SK-N-SH (cell line): ENCODE results near the gene AHNAK2. TPM values are rescaled to one million over a fixed set of nuclear protein-coding genes. Genes with fewer than 3 reads are reported as not detected.

Source experiments
- CTCF ChIA-PET: fragments of 300-600, 350-600 bp; formaldehyde crosslinking; extraction: SDS; loops from one replicate; lab custom pipeline; 2021; lab: Yijun Ruan, JAX
- POLR2A ChIA-PET: fragments of 350-600 bp; sonication (Branson Sonifier 250); formaldehyde crosslinking; extraction: SDS; loops from one replicate; lab custom pipeline; 2020; ENCODE audit warnings: antibody characterized with exemption, inconsistent platforms; lab: Yijun Ruan, JAX
- DNase-seq: peaks from one replicate; pipeline ENCODE4 v3.0.0; 2012
- H2AFZ ChIP-seq: fragments of 200-600 bp; sonication (generic); 2 replicates; pipeline ENCODE4 v1.8.1; 2016; ENCODE audit warnings: antibody characterized with exemption, mild to moderate bottlenecking, low read depth
- H3F3A ChIP-seq: fragments of 200-600 bp; sonication (generic); replicated peaks from 2 replicates; pipeline ENCODE3; 2016; ENCODE audit warnings: antibody characterized with exemption, mild to moderate bottlenecking; ENCODE audit not compliant: insufficient read depth
- H3K27ac ChIP-seq, 2 experiments: fragments of 200-500 bp in 1 of 2; fragments of 200-600 bp in 1 of 2; sonication (Bioruptor generic) in 1 of 2; sonication (generic), shearing (Covaris generic) in 1 of 2; 2 replicates each; pipeline versions ENCODE4 v1.5.1 to v1.6.1; 2014 to 2016; ENCODE audit warnings: low read depth in 2 of 2, inconsistent platforms in 1 of 2, low read length in 1 of 2, mild to moderate bottlenecking in 1 of 2, mixed read lengths in 1 of 2
- H3K27me3 ChIP-seq: fragments of 200-600 bp; sonication (generic), shearing (Covaris generic); 2 replicates; pipeline ENCODE4 v1.6.1; 2016; ENCODE audit warnings: mixed run types; ENCODE audit not compliant: insufficient read depth
- H3K36me3 ChIP-seq, 2 experiments: fragments of 200-500 bp in 1 of 2; fragments of 200-600 bp in 1 of 2; sonication (Bioruptor generic) in 1 of 2; sonication (generic) in 1 of 2; replicated peaks in 1 of 2; 2 replicates each; pipeline versions ENCODE3 to v1.5.1; 2014 to 2016; ENCODE audit warnings: low read length in 1 of 2, mild to moderate bottlenecking in 1 of 2; ENCODE audit not compliant: insufficient read depth in 2 of 2, control insufficient read depth in 1 of 2
- H3K4me1 ChIP-seq, 2 experiments: fragments of 200-500 bp in 1 of 2; fragments of 200-600 bp in 1 of 2; sonication (Bioruptor generic) in 1 of 2; sonication (generic), shearing (Covaris generic) in 1 of 2; 2 replicates each; pipeline versions ENCODE4 v1.5.1 to v1.6.1; 2014 to 2016; ENCODE audit warnings: low read depth in 1 of 2, low read length in 1 of 2, mixed run types in 1 of 2; ENCODE audit not compliant: insufficient read depth in 2 of 2, control insufficient read depth in 1 of 2
- H3K4me2 ChIP-seq: fragments of 200-600 bp; sonication (generic), shearing (Covaris generic); 2 replicates; pipeline ENCODE4 v1.6.1; 2017; ENCODE audit warnings: mixed run types
- H3K4me3 ChIP-seq, 2 experiments: fragments of 200-500 bp in 1 of 2; fragments of 200-600 bp in 1 of 2; sonication (Bioruptor generic) in 1 of 2; sonication (generic), shearing (Covaris generic) in 1 of 2; 2 replicates each; pipeline versions ENCODE4 v1.5.1 to v1.8.1; 2014 to 2016; ENCODE audit warnings: low read depth in 2 of 2, inconsistent platforms in 1 of 2, low read length in 1 of 2, mild to moderate bottlenecking in 1 of 2, mixed read lengths in 1 of 2, moderate library complexity in 1 of 2
- H3K79me2 ChIP-seq: fragments of 200-600 bp; sonication (generic); 2 replicates; pipeline ENCODE4 v1.8.1; 2017; ENCODE audit warnings: mild to moderate bottlenecking; ENCODE audit not compliant: insufficient read depth
- H3K9ac ChIP-seq: fragments of 200-600 bp; sonication (generic); 2 replicates; pipeline ENCODE4 v1.6.1; 2017; ENCODE audit warnings: mixed run types
- H3K9me2 ChIP-seq: fragments of 200-600 bp; sonication (generic); 2 replicates; pipeline ENCODE4 v1.6.1; 2017; ENCODE audit warnings: mixed run types
- H3K9me3 ChIP-seq: fragments of 200-600 bp; sonication (generic); 2 replicates; pipeline ENCODE4 v1.6.1; 2017; ENCODE audit warnings: mixed run types, mild to moderate bottlenecking, moderate library complexity
- H4K20me1 ChIP-seq: fragments of 200-600 bp; sonication (generic); 2 replicates; pipeline ENCODE4 v1.6.1; 2017; ENCODE audit warnings: mild to moderate bottlenecking, mixed run types; ENCODE audit not compliant: insufficient read depth
- CHD2 ChIP-seq: fragments of 150-350 bp; IDR thresholded peaks from 2 replicates; pipeline ENCODE4 v1.6.1; 2018; ENCODE audit warnings: low read length; ENCODE audit not compliant: partially characterized antibody
- CTCF ChIP-seq: fragments of 200-600 bp; sonication (generic); IDR thresholded peaks from 2 replicates; pipeline ENCODE4 v1.6.1; 2017; ENCODE audit warnings: antibody characterized with exemption, mild to moderate bottlenecking, moderate library complexity
- ELF1 ChIP-seq: IDR thresholded peaks from 2 replicates; pipeline ENCODE4 v1.4.0; 2012
- EP300 ChIP-seq, 2 experiments: IDR thresholded peaks; 2 replicates each; pipeline versions ENCODE4 v1.4.0 to v1.6.1; 2012; ENCODE audit warnings: borderline replicate concordance in 1 of 2, low read depth in 1 of 2, low read length in 1 of 2
- FOSL2 ChIP-seq: IDR thresholded peaks from 2 replicates; pipeline ENCODE4 v1.4.0; 2012; ENCODE audit warnings: low read depth, mild to moderate bottlenecking, moderate library complexity, borderline replicate concordance
- IRF3 ChIP-seq: fragments of 150-350 bp; IDR thresholded peaks from 2 replicates; pipeline ENCODE4 v1.6.1; 2016; ENCODE audit warnings: mild to moderate bottlenecking, low read depth, low read length
- JUND ChIP-seq: IDR thresholded peaks from 2 replicates; pipeline ENCODE4 v1.4.0; 2012
- MAX ChIP-seq: IDR thresholded peaks from 2 replicates; pipeline ENCODE4 v1.4.0; 2012; ENCODE audit warnings: low read depth
- MEF2A ChIP-seq: IDR thresholded peaks from 2 replicates; pipeline ENCODE4 v1.4.0; 2012; ENCODE audit warnings: low read depth, borderline replicate concordance
- NFIC ChIP-seq: IDR thresholded peaks from 2 replicates; pipeline ENCODE4 v1.4.0; 2012; ENCODE audit warnings: borderline replicate concordance
- NRF1 ChIP-seq: IDR thresholded peaks from 2 replicates; pipeline ENCODE4 v1.6.1; 2012; ENCODE audit warnings: low read depth, mild to moderate bottlenecking, low read length
- POLR2AphosphoS5 ChIP-seq: IDR thresholded peaks from 2 replicates; pipeline ENCODE4 v1.6.1; 2012; ENCODE audit warnings: low read depth, low read length
- RAD21 ChIP-seq: IDR thresholded peaks from 2 replicates; pipeline ENCODE4 v1.6.1; 2012; ENCODE audit warnings: mild to moderate bottlenecking, low read length
- RCOR1 ChIP-seq: fragments of 150-350 bp; IDR thresholded peaks from 2 replicates; pipeline ENCODE4 v1.6.1; 2017; ENCODE audit warnings: antibody characterized with exemption, low read length
- SIN3A ChIP-seq: IDR thresholded peaks from 2 replicates; pipeline ENCODE4 v1.6.1; 2012; ENCODE audit warnings: low read depth, mild to moderate bottlenecking, low read length, moderate library complexity, borderline replicate concordance
- SMC3 ChIP-seq: IDR thresholded peaks from 2 replicates; pipeline ENCODE4 v1.6.1; 2012; ENCODE audit warnings: low read depth, low read length, improper control_type of control experiment
- TCF12 ChIP-seq: IDR thresholded peaks from 2 replicates; pipeline ENCODE4 v1.4.0; 2012
- USF1 ChIP-seq: IDR thresholded peaks from 2 replicates; pipeline ENCODE4 v1.4.0; 2012; ENCODE audit warnings: low read depth, borderline replicate concordance
- YY1 ChIP-seq: IDR thresholded peaks from 2 replicates; pipeline ENCODE4 v1.4.0; 2012; ENCODE audit warnings: low read depth, mild to moderate bottlenecking
- WGBS: methylation state at CpG from one replicate; pipeline ENCODE4 v1.1.6; 2017; ENCODE audit warnings: low lambda C conversion rate; 5-methylcytosine and 5-hydroxymethylcytosine counted together
- polyA plus RNA-seq, 3 experiments: library from polyadenylated mRNA; depleted of rRNA; stranded (reverse); fragments of >200 nt; gene quantifications; 2 replicates each; pipeline ENCODE4 v1.2.3, GENCODE V29; 2012

The AHNAK2 gene
- polyA plus RNA-seq, 1 of the 3 experiments (the other 2 are of a cell fraction): 33.5 TPM

GRCh38 chr14:104894331-104895206 is 83.6 kb downstream of the AHNAK2 start:
- H4K20me1 ChIP-seq: no peaks in the 10 kb centered on the region
- no peak overlapping the region for H3K9ac ChIP-seq
- H3K36me3 ChIP-seq: no peaks in the 10 kb centered on the region
- no peaks in the 10 kb centered on the region for H3K27me3 ChIP-seq
- POLR2A ChIA-PET: interaction anchor here (1.6 kb wide), 1 partner anchor 16 kb away, joined by 3 read pairs; no protein-coding TSS in a partner anchor
- DNase-seq: peak; percentile 44
- no peaks in the 10 kb centered on the region for H3K9me3 ChIP-seq
- no peak for TF ChIP-seq MAX
- no peak for TF ChIP-seq RCOR1
- no peak for TF ChIP-seq MEF2A
- TF ChIP-seq IRF3: no peak
- no peak for TF ChIP-seq SIN3A
- TF ChIP-seq, all 33 proteins: peak for 0
- no peak overlapping the region for H3K4me2 ChIP-seq
- H3K79me2 ChIP-seq: no peaks in the 10 kb centered on the region
- H3F3A ChIP-seq: no peaks in the 10 kb centered on the region
- CTCF ChIA-PET: interaction anchor here (0.9 to 6.7 kb wide), 11 partner anchors 8 to 193 kb away, joined by 3 to 51 read pairs (median 4); no protein-coding TSS in a partner anchor
- no peak overlapping the region for H3K4me3 ChIP-seq
- 94% methylated on average over 18 of the region's 30 CpGs for WGBS
- H3K9me2 ChIP-seq: no peaks in the 10 kb centered on the region
- peaks cover 0 to 6% of the 10 kb centered on the region in 2 experiments; a peak in 1 of 4 replicates for H3K4me1 ChIP-seq
- H3K27ac ChIP-seq: no peak overlapping the region
- no peak overlapping the region for H2AFZ ChIP-seq

GRCh38 chr14:104893435-104894207 is 84.6 kb downstream of the AHNAK2 start:
- Histone ChIP-seq H2AFZ (no peak overlapping the region), H3K36me3 (no peaks in the 10 kb centered on the region), H3F3A (no peaks in the 10 kb centered on the region), H3K9me3 (no peaks in the 10 kb centered on the region), H3K27ac (no peak overlapping the region), H3K79me2 (no peaks in the 10 kb centered on the region), H3K9ac (no peak overlapping the region), H3K4me3 (no peak overlapping the region), H3K9me2 (no peaks in the 10 kb centered on the region), H4K20me1 (no peaks in the 10 kb centered on the region), H3K27me3 (no peaks in the 10 kb centered on the region), H3K4me2 (no peak overlapping the region), H3K4me1 (peaks cover 0 to 6% of the 10 kb centered on the region in 2 experiments; a peak in 1 of 4 replicates)
- DNase-seq: no peak
- POLR2A ChIA-PET: interaction anchor here (1.6 kb wide), 1 partner anchor 15 kb away, joined by 3 read pairs; no protein-coding TSS in a partner anchor
- CTCF ChIA-PET: interaction anchor here (1.1 to 6.7 kb wide), 6 partner anchors 10 to 154 kb away, joined by 3 to 51 read pairs (median 6); no protein-coding TSS in a partner anchor
- WGBS: 88% methylated on average over 26 of the region's 39 CpGs
- TF ChIP-seq YY1: no peak
- TF ChIP-seq TCF12: no peak
- TF ChIP-seq SMC3: no peak
- no peak for TF ChIP-seq USF1
- no peak for TF ChIP-seq NFIC
- TF ChIP-seq ELF1: no peak
- TF ChIP-seq CTCF: no peak
- no peak for TF ChIP-seq RCOR1
- TF ChIP-seq POLR2AphosphoS5: no peak
- TF ChIP-seq FOSL2: no peak
- TF ChIP-seq SIN3A: no peak
- no peak for TF ChIP-seq EP300 (IDR thresholded peaks at IDR 0.05; ENCODE audit: borderline replicate concordance in 1 of 2, low read depth in 1 of 2, low read length in 1 of 2)
- TF ChIP-seq RAD21: no peak
- no peak for TF ChIP-seq NRF1
- no peak for TF ChIP-seq CHD2
- no peak for TF ChIP-seq IRF3
- no peak for TF ChIP-seq JUND
